Measurements from ENCODE around the gene TUBB4B.

DNA sequence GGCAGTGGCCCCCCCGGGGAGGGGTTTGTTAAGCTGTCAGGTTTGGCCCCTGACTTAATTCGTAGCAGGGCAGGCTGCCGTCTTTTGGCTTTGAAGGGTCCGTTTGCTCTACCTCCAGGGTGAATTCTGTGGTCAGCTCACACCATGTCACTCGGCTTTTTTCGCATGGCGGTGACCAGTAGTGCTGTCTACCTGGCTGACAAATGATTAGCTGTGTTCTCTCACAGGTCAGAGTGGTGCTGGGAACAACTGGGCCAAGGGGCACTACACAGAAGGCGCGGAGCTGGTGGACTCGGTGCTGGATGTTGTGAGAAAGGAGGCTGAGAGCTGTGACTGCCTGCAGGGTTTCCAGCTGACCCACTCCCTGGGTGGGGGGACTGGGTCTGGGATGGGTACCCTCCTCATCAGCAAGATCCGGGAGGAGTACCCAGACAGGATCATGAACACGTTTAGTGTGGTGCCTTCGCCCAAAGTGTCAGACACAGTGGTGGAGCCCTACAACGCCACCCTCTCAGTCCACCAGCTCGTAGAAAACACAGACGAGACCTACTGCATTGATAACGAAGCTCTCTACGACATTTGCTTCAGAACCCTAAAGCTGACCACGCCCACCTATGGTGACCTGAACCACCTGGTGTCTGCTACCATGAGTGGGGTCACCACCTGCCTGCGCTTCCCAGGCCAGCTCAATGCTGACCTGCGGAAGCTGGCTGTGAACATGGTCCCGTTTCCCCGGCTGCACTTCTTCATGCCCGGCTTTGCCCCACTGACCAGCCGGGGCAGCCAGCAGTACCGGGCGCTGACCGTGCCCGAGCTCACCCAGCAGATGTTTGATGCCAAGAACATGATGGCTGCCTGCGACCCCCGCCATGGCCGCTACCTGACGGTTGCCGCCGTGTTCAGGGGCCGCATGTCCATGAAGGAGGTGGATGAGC, 1.4 kb downstream of the TUBB4B start:
- TF ChIP-seq, protein P1, sequence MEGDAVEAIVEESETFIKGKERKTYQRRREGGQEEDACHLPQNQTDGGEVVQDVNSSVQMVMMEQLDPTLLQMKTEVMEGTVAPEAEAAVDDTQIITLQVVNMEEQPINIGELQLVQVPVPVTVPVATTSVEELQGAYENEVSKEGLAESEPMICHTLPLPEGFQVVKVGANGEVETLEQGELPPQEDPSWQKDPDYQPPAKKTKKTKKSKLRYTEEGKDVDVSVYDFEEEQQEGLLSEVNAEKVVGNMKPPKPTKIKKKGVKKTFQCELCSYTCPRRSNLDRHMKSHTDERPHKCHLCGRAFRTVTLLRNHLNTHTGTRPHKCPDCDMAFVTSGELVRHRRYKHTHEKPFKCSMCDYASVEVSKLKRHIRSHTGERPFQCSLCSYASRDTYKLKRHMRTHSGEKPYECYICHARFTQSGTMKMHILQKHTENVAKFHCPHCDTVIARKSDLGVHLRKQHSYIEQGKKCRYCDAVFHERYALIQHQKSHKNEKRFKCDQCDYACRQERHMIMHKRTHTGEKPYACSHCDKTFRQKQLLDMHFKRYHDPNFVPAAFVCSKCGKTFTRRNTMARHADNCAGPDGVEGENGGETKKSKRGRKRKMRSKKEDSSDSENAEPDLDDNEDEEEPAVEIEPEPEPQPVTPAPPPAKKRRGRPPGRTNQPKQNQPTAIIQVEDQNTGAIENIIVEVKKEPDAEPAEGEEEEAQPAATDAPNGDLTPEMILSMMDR (conservative IDR thresholded peaks at IDR 0.05; ENCODE audit: low read length): no peak
- no peak for TF ChIP-seq EZH2phosphoT487 (IDR thresholded peaks at IDR 0.05; ENCODE audit: borderline replicate concordance, low read depth, low read length)

All from OCI-LY7 (cell line).